Testis (tissue), 2 donors: ENCODE data around the gene EML4.
"Not testable (repeated sequence)": the region's sequence is repeated elsewhere in the genome, so short reads cannot be mapped to it uniquely, and the experiment has no call there.

Experiments used
- CTCF ChIP-seq, 3 experiments: fragments of 450-650 bp in 2 of 3; fragments of 200-600 bp in 1 of 3; sonication (generic) in 1 of 3; IDR thresholded peaks; one replicate each; pipeline ENCODE4 v1.5.1; 2016 to 2019; ENCODE audit warnings: antibody characterized with exemption in 3 of 3, mild to moderate bottlenecking in 2 of 3, moderate library complexity in 1 of 3
- POLR2A ChIP-seq: fragments of 450-650 bp; IDR thresholded peaks from one replicate; pipeline ENCODE4 v1.6.1; 2017; ENCODE audit warnings: antibody characterized with exemption, mild to moderate bottlenecking, moderate library complexity

GRCh38 chr2:42134401-42134932 lies 34.7 kb upstream of the EML4 start:
- not testable (repeated sequence) for TF ChIP-seq CTCF (IDR thresholded peaks at IDR 0.05); POLR2A
